GM18861 (cell line): ENCODE data around the gene PTGES2.
"Not testable (repeated sequence)": the region's sequence is repeated elsewhere in the genome, so short reads cannot be mapped to it uniquely, and the experiment has no call there.

Source experiments
- ATAC-seq: cut with Tn5 transposase; IDR thresholded peaks from one replicate; pipeline ENCODE4 v1.9.1; 2021; ENCODE audit not compliant: unreplicated experiment

The PTGES2 gene

DNA sequence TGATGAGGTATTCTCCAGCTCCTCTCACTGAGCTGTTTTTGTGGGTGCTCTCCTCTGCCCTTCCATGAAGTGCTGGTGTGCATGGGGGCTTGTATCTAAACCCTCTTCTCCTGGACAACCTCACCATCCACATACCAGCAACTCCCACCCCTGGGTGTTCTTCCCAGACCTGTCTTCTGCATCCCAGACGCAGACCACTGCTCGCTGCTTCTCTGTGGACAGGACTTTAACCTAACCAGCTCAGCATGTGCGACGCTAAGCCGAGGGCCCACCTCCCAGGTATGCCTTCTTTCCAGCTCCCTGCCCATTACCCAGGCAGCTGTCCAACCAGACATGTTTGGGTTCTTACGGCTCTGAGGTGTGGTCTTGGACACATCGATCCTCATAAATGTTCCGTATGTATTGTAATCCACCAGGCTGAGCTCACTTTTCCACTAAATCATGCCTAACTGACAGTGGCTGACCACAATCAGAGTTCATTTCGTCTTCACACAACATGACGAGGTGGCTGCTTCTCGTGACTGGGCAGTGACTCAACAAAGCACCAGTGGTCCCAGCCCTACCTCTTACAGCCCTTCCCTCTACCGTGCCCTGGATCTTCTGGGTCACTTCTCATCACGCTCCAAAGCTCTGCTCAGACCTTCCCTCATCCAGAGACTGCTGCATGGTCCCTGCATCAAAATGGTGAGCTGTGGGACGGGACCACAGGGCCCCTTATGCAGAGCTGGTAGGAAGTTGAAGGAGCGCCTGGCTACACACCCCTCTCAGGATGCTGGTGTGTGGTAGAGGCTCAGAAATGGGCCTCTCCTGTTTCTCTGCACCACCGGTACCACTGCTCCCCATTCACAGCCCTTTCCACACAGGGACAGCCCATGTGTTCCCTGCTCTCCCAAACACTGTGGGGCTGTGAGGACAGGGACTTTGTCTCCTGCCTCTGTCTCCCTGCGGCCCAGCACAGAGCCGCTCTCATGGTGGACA is 9.6 kb upstream of the PTGES2 start:
- ATAC-seq: no peak

GRCh38 chr9:128135561-128135960 is 8.0 kb upstream of the PTGES2 start:
- ATAC-seq: not testable (repeated sequence)

DNA sequence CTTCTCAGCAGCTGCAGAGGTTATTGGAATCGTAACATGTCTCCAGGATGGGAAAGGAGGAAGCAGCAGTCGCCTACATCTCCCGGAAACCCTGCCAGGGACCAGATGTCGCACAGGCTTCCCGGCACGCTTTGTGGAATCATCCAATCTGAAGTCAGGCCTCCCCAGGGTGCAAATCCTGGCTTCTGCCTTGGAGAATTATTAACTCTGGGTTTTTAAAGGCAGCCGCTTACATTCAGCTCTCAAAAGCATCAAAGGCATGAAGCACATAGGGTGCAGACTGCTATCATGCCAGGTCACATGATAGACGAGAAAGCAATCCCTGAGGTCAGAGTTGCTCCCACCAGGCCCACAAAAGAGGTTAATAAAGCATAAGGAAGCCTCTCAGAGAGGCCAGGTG is 4.6 kb upstream of the PTGES2 start:
- not testable (repeated sequence) for ATAC-seq

GRCh38 chr9:128131346-128131745 is 3.8 kb upstream of the PTGES2 start:
- ATAC-seq: not testable (repeated sequence)

DNA sequence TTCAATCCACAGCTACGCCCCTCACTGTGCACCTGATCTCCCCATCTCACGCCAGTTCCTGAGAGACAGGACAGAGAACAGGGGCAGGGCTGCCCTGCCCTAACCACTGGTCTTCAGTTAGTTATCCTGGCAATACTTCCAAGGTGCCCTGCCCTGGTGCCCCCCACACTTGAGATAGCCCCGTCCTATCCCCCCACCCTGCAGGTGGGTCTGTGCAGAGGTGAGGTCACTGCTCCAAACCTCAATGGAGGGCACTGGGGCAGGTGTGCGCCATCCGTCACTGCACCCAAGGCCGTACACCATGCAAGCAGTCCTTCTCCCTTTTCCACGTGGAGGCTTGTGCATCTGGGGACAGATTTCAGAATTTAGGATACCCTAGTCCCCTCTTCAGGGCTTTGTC is 3.1 kb upstream of the PTGES2 start:
- not testable (repeated sequence) for ATAC-seq

- not testable (repeated sequence) for ATAC-seq
Observed at GRCh38 chr9:128129976-128130590, 2.6 kb upstream of the PTGES2 start.

- ATAC-seq: no peak
Observed at GRCh38 chr9:128128836-128129590, 1.5 kb upstream of the PTGES2 start.

- peak; percentile 49 for ATAC-seq
Observed at GRCh38 chr9:128127990-128128835, 684 bp upstream of the PTGES2 start.

- no peak for ATAC-seq
Observed at GRCh38 chr9:128125580-128126354, 1.8 kb downstream of the PTGES2 start.

DNA sequence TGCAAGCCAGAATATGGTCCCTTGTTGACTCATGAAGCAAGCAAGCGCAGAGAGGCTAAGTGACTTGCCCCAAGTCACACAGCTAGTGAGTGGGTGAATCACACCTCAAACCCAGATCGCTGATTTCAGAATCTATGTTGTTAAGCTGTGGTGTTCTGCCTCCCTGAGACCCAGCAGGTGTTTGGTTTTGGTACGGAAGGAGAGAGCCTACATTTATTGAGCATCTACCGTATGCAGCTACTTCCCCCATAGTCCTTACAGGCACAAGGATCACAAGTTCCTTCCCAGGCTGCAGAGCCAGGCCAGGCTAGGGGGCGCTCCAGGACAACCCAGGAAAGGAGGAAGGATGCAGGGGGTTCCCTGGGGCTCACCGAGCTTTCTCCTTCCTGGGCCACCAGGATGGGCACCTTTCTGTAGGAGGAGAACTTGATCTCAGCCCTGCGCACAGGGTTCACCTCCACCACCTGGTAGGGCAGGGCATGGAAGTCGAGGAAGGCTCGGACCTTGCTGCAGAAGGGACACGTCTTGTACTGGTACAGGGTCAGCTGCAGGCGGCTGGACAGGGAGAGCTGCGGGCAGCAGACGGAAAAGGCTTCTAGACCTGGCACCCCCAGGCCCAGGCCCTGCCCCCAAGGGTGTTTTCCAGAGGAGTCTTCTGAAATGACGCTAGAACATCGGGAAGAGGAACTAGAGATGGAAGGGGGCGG is 2.5 kb downstream of the PTGES2 start:
- no peak for ATAC-seq

GRCh38 chr9:128124451-128124850 is 3.1 kb downstream of the PTGES2 start:
- no peak for ATAC-seq

- no peak for ATAC-seq
Observed at GRCh38 chr9:128123451-128124080, 4.0 kb downstream of the PTGES2 start.

DNA sequence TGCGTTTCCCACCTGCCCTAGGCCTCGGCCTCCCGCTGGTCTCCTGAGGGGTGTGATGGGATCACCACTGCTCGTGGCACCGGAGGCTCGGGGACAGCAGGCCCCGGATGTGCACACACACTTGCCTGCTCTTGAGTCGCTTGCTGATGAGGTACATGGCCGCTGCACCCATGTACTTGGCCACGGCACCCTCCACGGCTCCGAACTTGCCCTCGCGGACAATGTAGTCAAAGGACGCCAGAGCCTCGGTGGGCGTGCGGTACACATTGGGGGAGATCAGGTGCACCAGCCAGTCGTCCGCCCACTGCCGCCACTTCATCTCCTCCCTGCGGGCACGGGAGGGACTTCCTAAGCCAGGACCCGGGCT is 4.7 kb downstream of the PTGES2 start:
- ATAC-seq: no peak

- ATAC-seq: no peak
Observed at GRCh38 chr9:128121924-128122808, 5.4 kb downstream of the PTGES2 start.

GRCh38 chr9:128121466-128121810 is 6.1 kb downstream of the PTGES2 start:
- no peak for ATAC-seq

GRCh38 chr9:128120741-128121465 is 6.6 kb downstream of the PTGES2 start:
- no peak for ATAC-seq

- no peak for ATAC-seq
Observed at GRCh38 chr9:128120061-128120740, 7.3 kb downstream of the PTGES2 start.
